ENCODE data around the gene ITGA11. TPM values are rescaled to one million over a fixed set of nuclear protein-coding genes. Genes with fewer than 3 reads are reported as not detected.

The ITGA11 gene
- total and polyA plus RNA-seq, 2 donors (not counting 1 experiment from before 2014, with no cell fraction given): 21.5 to 29.6 TPM

GRCh38 chr15:68463996-68464395 is 32.0 kb upstream of the ITGA11 start:
- peak in 1 of 2 donors; percentile 55 for DNase-seq (ENCODE audit: low read depth in 2 of 2)
- no peak overlapping the region for H3K9ac ChIP-seq (ENCODE audit: insufficient read depth, low read length)
- no peak for TF ChIP-seq CTCF (conservative IDR thresholded peaks at IDR 0.05 in 1 of 2, IDR thresholded peaks at IDR 0.05 in 1 of 2; ENCODE audit: low read depth in 1 of 2, low read length in 2 of 2)
- TF ChIP-seq EZH2 (IDR thresholded peaks at IDR 0.05; ENCODE audit: low read length, missing control alignments): no peak
- H3K4me3 ChIP-seq (replicated peaks in 1 of 4; ENCODE audit: control extremely low read depth in 1 of 4, insufficient read depth in 1 of 4, low read depth in 3 of 4, low read length in 4 of 4): no peak overlapping the region
- no peaks in the 10 kb centered on the region for H4K20me1 ChIP-seq (ENCODE audit: control insufficient read depth, extremely low read depth, insufficient read depth, low read length)
- no peaks in the 10 kb centered on the region for H3K9me3 ChIP-seq (ENCODE audit: control insufficient read depth, insufficient read depth, low read depth, low read length)
- H3K4me1 ChIP-seq (ENCODE audit: control insufficient read depth, extremely low read depth, insufficient read depth, low read length): no peaks in the 10 kb centered on the region
- peaks cover 3% of the 10 kb centered on the region for H3K27me3 ChIP-seq (ENCODE audit: control insufficient read depth, insufficient read depth, low read length)
- no peaks in the 10 kb centered on the region for H3K79me2 ChIP-seq (ENCODE audit: control insufficient read depth, insufficient read depth, low read length)
- no peak overlapping the region for H2AFZ ChIP-seq (ENCODE audit: low read length)
- no peaks in the 10 kb centered on the region for H3K36me3 ChIP-seq (ENCODE audit: control insufficient read depth, insufficient read depth, low read length)
- H3K27ac ChIP-seq (ENCODE audit: insufficient read depth, low read length): no peak overlapping the region
- no peak overlapping the region for H3K4me2 ChIP-seq (ENCODE audit: extremely low read depth, insufficient read depth, low read length)

DNA sequence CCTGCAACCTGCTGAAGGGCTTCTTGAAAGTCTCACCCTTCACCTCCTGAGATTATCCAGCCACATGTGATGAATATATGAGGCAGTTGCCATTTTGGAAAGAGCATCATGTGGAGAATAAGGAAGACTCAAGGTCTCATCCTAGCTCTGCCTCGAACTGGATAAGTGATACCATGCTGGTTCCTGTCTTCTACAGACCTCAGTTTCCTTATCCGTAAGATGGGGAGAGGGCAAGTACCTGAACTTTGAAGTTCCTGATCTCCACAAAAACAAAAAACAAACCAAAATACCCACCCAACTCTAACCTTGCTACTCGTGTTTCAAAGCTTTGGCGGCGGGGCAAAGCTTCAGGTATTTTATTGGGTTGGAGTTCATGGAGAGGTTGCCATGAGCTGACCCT is 31.5 kb upstream of the ITGA11 start:
- Histone ChIP-seq H2AFZ (ENCODE audit: low read length) (no peak overlapping the region), H3K79me2 (ENCODE audit: control insufficient read depth, insufficient read depth, low read length) (no peaks in the 10 kb centered on the region), H3K27me3 (ENCODE audit: control insufficient read depth, insufficient read depth, low read length) (peaks cover 6% of the 10 kb centered on the region), H3K27ac (ENCODE audit: insufficient read depth, low read length) (no peak overlapping the region), H3K9ac (ENCODE audit: insufficient read depth, low read length) (no peak overlapping the region), H3K36me3 (ENCODE audit: control insufficient read depth, insufficient read depth, low read length) (no peaks in the 10 kb centered on the region), H4K20me1 (ENCODE audit: control insufficient read depth, extremely low read depth, insufficient read depth, low read length) (no peaks in the 10 kb centered on the region), H3K4me3 (replicated peaks in 1 of 4; ENCODE audit: control extremely low read depth in 1 of 4, insufficient read depth in 1 of 4, low read depth in 3 of 4, low read length in 4 of 4) (no peak overlapping the region), H3K9me3 (ENCODE audit: control insufficient read depth, insufficient read depth, low read depth, low read length) (no peaks in the 10 kb centered on the region), H3K4me2 (ENCODE audit: extremely low read depth, insufficient read depth, low read length) (no peak overlapping the region), H3K4me1 (ENCODE audit: control insufficient read depth, extremely low read depth, insufficient read depth, low read length) (no peaks in the 10 kb centered on the region)
- TF ChIP-seq EZH2 (IDR thresholded peaks at IDR 0.05; ENCODE audit: low read length, missing control alignments): no peak
- no peak for TF ChIP-seq CTCF (conservative IDR thresholded peaks at IDR 0.05 in 1 of 2, IDR thresholded peaks at IDR 0.05 in 1 of 2; ENCODE audit: low read depth in 1 of 2, low read length in 2 of 2)
- no peak for DNase-seq (ENCODE audit: low read depth in 2 of 2)

DNA sequence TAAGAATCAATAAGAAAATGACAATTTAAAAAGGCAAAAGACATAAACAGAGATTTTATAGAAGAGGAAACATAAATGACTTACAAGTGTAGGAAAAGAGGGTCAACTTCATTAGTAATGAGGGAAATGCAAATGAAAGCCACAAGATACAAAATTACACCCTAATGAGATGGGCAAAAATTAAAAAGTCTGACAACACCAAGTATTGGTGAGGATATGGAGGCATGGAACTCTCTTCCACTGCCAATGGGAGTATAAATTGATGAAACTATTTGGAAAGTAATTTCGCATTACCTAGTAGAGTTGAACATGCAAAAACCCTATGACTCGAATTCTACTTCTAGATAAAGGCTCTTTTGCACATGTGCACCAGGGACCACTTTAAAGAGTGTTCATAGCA is 28.2 kb upstream of the ITGA11 start:
- no peak for DNase-seq (ENCODE audit: low read depth in 2 of 2)
- no peaks in the 10 kb centered on the region for H4K20me1 ChIP-seq (ENCODE audit: control insufficient read depth, extremely low read depth, insufficient read depth, low read length)
- no peak for TF ChIP-seq CTCF (conservative IDR thresholded peaks at IDR 0.05 in 1 of 2, IDR thresholded peaks at IDR 0.05 in 1 of 2; ENCODE audit: low read depth in 1 of 2, low read length in 2 of 2)
- no peak for TF ChIP-seq EZH2 (IDR thresholded peaks at IDR 0.05; ENCODE audit: low read length, missing control alignments)
- H2AFZ ChIP-seq (ENCODE audit: low read length): no peak overlapping the region
- no peak overlapping the region for H3K9ac ChIP-seq (ENCODE audit: insufficient read depth, low read length)
- no peaks in the 10 kb centered on the region for H3K9me3 ChIP-seq (ENCODE audit: control insufficient read depth, insufficient read depth, low read depth, low read length)
- H3K36me3 ChIP-seq (ENCODE audit: control insufficient read depth, insufficient read depth, low read length): no peaks in the 10 kb centered on the region
- H3K79me2 ChIP-seq (ENCODE audit: control insufficient read depth, insufficient read depth, low read length): no peaks in the 10 kb centered on the region
- no peak overlapping the region for H3K4me3 ChIP-seq (replicated peaks in 1 of 4; ENCODE audit: control extremely low read depth in 1 of 4, insufficient read depth in 1 of 4, low read depth in 3 of 4, low read length in 4 of 4)
- H3K4me2 ChIP-seq (ENCODE audit: extremely low read depth, insufficient read depth, low read length): no peak overlapping the region
- H3K27ac ChIP-seq (ENCODE audit: insufficient read depth, low read length): no peak overlapping the region
- H3K27me3 ChIP-seq (ENCODE audit: control insufficient read depth, insufficient read depth, low read length): peaks cover 3% of the 10 kb centered on the region
- no peaks in the 10 kb centered on the region for H3K4me1 ChIP-seq (ENCODE audit: control insufficient read depth, extremely low read depth, insufficient read depth, low read length)

All from fibroblast of lung (primary cell).